H9 (cell line): ENCODE data around the gene EZH2. TPM values are rescaled to one million over a fixed set of nuclear protein-coding genes. Genes with fewer than 3 reads are reported as not detected.
A peak's percentile ranks its signal among the peaks of the same experiment; 100 is the strongest.

Experiments used
- DNase-seq: peaks from one replicate; pipeline ENCODE4 v3.0.0-alpha.2; 2017
- H2AFZ ChIP-seq: one replicate; pipeline ENCODE4 v1.6.1; 2013; ENCODE audit warnings: mild to moderate bottlenecking, low read length, control low read depth, moderate library complexity
- H2AK5ac ChIP-seq: 2 replicates; pipeline ENCODE4 v1.6.1; 2013; ENCODE audit warnings: low read length, control low read depth, mixed read lengths; ENCODE audit not compliant: insufficient read length
- H2BK120ac ChIP-seq: one replicate; pipeline ENCODE4 v1.6.1; 2013; ENCODE audit warnings: low read depth, mild to moderate bottlenecking, low read length, control low read depth, inconsistent platforms; ENCODE audit not compliant: poor library complexity, severe bottlenecking
- H2BK12ac ChIP-seq: 2 replicates; pipeline ENCODE4 v1.6.1; 2013; ENCODE audit warnings: low read length, control low read depth, mixed read lengths, low read depth; ENCODE audit not compliant: insufficient read length
- H2BK15ac ChIP-seq: 2 replicates; pipeline ENCODE4 v1.6.1; 2013; ENCODE audit warnings: low read depth, low read length, control low read depth
- H2BK20ac ChIP-seq: one replicate; pipeline ENCODE4 v1.6.1; 2013; ENCODE audit warnings: low read depth, mild to moderate bottlenecking, low read length, control low read depth, inconsistent platforms; ENCODE audit not compliant: poor library complexity, severe bottlenecking
- H2BK5ac ChIP-seq: 2 replicates; pipeline ENCODE4 v1.6.1; 2013; ENCODE audit warnings: low read length, control low read depth, mixed read lengths; ENCODE audit not compliant: insufficient read length
- H3K14ac ChIP-seq: 2 replicates; pipeline ENCODE4 v1.6.1; 2013; ENCODE audit warnings: low read length, control low read depth; ENCODE audit not compliant: insufficient read depth
- H3K18ac ChIP-seq: 2 replicates; pipeline ENCODE4 v1.6.1; 2013; ENCODE audit warnings: low read depth, mild to moderate bottlenecking, mixed read lengths, low read length, control low read depth; ENCODE audit not compliant: insufficient read length
- H3K23ac ChIP-seq: 2 replicates; pipeline ENCODE4 v1.6.1; 2013; ENCODE audit warnings: low read length, control low read depth, mixed read lengths, low read depth; ENCODE audit not compliant: insufficient read length
- H3K23me2 ChIP-seq: 2 replicates; pipeline ENCODE4 v1.6.1; 2013; ENCODE audit warnings: low read depth, mild to moderate bottlenecking, mixed read lengths, low read length, control low read depth; ENCODE audit not compliant: insufficient read length, poor library complexity, severe bottlenecking
- H3K27ac ChIP-seq: 2 replicates; pipeline ENCODE4 v1.5.1; 2013; ENCODE audit warnings: low read length, control low read depth, mixed read lengths, low read depth; ENCODE audit not compliant: insufficient read length
- H3K27me3 ChIP-seq: 2 replicates; pipeline ENCODE4 v1.6.1; 2013; ENCODE audit warnings: low read length, control low read depth, inconsistent platforms; ENCODE audit not compliant: insufficient read depth
- H3K4ac ChIP-seq: 2 replicates; pipeline ENCODE4 v1.6.1; 2013; ENCODE audit warnings: low read depth, mild to moderate bottlenecking, control low read depth, inconsistent platforms, low read length, moderate library complexity
- H3K4me1 ChIP-seq: 2 replicates; pipeline ENCODE4 v1.6.1; 2013; ENCODE audit warnings: low read length, control low read depth, inconsistent platforms; ENCODE audit not compliant: insufficient read depth
- H3K4me2 ChIP-seq: 2 replicates; pipeline ENCODE4 v1.6.1; 2013; ENCODE audit warnings: low read length, control low read depth, mixed read lengths; ENCODE audit not compliant: insufficient read length, insufficient read depth
- H3K56ac ChIP-seq: 2 replicates; pipeline ENCODE4 v1.6.1; 2013; ENCODE audit warnings: low read depth, mild to moderate bottlenecking, mixed read lengths, low read length, control low read depth; ENCODE audit not compliant: insufficient read length
- H3K79me1 ChIP-seq: 2 replicates; pipeline ENCODE4 v1.6.1; 2013; ENCODE audit warnings: low read depth, mild to moderate bottlenecking, moderate library complexity, low read length, control low read depth, inconsistent platforms; ENCODE audit not compliant: insufficient read depth, poor library complexity, severe bottlenecking
- H3K79me2 ChIP-seq: 2 replicates; pipeline ENCODE4 v1.6.1; 2013; ENCODE audit warnings: low read length, control low read depth, inconsistent platforms; ENCODE audit not compliant: insufficient read depth
- H3K9ac ChIP-seq: 2 replicates; pipeline ENCODE4 v1.6.1; 2013; ENCODE audit warnings: low read length, control low read depth, mixed read lengths; ENCODE audit not compliant: insufficient read length; ENCODE audit errors: extremely low read depth
- H3K9me3 ChIP-seq: one replicate; pipeline ENCODE4 v1.6.1; 2013; ENCODE audit warnings: low read depth, low read length, inconsistent platforms; ENCODE audit not compliant: control insufficient read depth
- H3T11ph ChIP-seq: one replicate; pipeline ENCODE4 v1.6.1; 2013; ENCODE audit warnings: mild to moderate bottlenecking, low read length, control low read depth, inconsistent platforms
- H4K20me1 ChIP-seq: one replicate; pipeline ENCODE4 v1.6.1; 2013; ENCODE audit not compliant: control insufficient read depth, insufficient read length, insufficient read depth
- H4K5ac ChIP-seq: 2 replicates; pipeline ENCODE4 v1.6.1; 2013; ENCODE audit warnings: low read depth, mild to moderate bottlenecking, mixed read lengths, low read length, control low read depth; ENCODE audit not compliant: insufficient read length
- H4K8ac ChIP-seq: replicated peaks from 2 replicates; pipeline ENCODE4 v1.6.1; 2013; ENCODE audit warnings: low read length, control low read depth, mixed read lengths, low read depth; ENCODE audit not compliant: insufficient read length
- H4K91ac ChIP-seq: 2 replicates; pipeline ENCODE4 v1.6.1; 2013; ENCODE audit warnings: low read depth, mild to moderate bottlenecking, moderate library complexity, mixed read lengths, low read length, control low read depth; ENCODE audit not compliant: insufficient read length
- H3K27ac Mint-ChIP-seq, 3 experiments: 2 replicates in 2 of 3; 3 replicates in 1 of 3; pipeline ENCODE4 v1.8.0; 2020 to 2021; ENCODE audit warnings: mixed read lengths in 3 of 3, mild to moderate bottlenecking in 1 of 3, moderate library complexity in 1 of 3
- H3K27me3 Mint-ChIP-seq: 2 replicates; pipeline ENCODE4 v1.8.0; 2021; ENCODE audit warnings: low read depth, mild to moderate bottlenecking, moderate library complexity, mixed read lengths
- H3K36me3 Mint-ChIP-seq, 3 experiments: 2 replicates in 2 of 3; 3 replicates in 1 of 3; pipeline ENCODE4 v1.8.0; 2020 to 2021; ENCODE audit warnings: low read depth in 3 of 3, mixed read lengths in 3 of 3; ENCODE audit not compliant: insufficient read depth in 1 of 3
- H3K4me1 Mint-ChIP-seq, 2 experiments: 2 replicates each; pipeline ENCODE4 v1.8.0; 2020; ENCODE audit warnings: mixed read lengths in 2 of 2
- H3K4me3 Mint-ChIP-seq, 2 experiments: 2 replicates in 1 of 2; 3 replicates in 1 of 2; pipeline ENCODE4 v1.8.0; 2020 to 2021; ENCODE audit warnings: mild to moderate bottlenecking in 2 of 2, mixed read lengths in 2 of 2, moderate library complexity in 1 of 2
- H3K9me3 Mint-ChIP-seq, 2 experiments: 2 replicates in 1 of 2; 3 replicates in 1 of 2; pipeline ENCODE4 v1.8.0; 2020; ENCODE audit warnings: mild to moderate bottlenecking in 2 of 2, mixed read lengths in 2 of 2, moderate library complexity in 1 of 2
- CTCF ChIP-seq: fragments of 200-600 bp; sonication (generic); conservative IDR thresholded peaks from 3 replicates; pipeline ENCODE4 v1.8.0; 2021; ENCODE audit warnings: antibody characterized with exemption, mild to moderate bottlenecking
- WGBS: extraction: QIAGEN DNeasy Blood & Tissue Kit; methylation state at CpG from one replicate; pipeline ENCODE4 v1.1.7; 2013; ENCODE audit warnings: missing lambda C conversion rate, low lambda C conversion rate, mixed read lengths; ENCODE audit not compliant: insufficient read length; ENCODE audit errors: extremely low coverage; 5-methylcytosine and 5-hydroxymethylcytosine counted together
- total RNA-seq: library from RNA; stranded (reverse); gene quantifications from 2 replicates; pipeline ENCODE4 v1.2.1, GENCODE V29; 2021

Gene EZH2
- total RNA-seq, 1 experiment from 2014 or later = 41.3 TPM

GRCh38 chr7:148825338-148825737, 58.8 kb downstream of the EZH2 start:
- H2BK15ac ChIP-seq = no peak overlapping the region
- no peak for TF ChIP-seq CTCF
- no peak overlapping the region for H4K91ac ChIP-seq
- no peak overlapping the region for H2AFZ ChIP-seq
- no CpG with 5 or more reads among the region's 5 CpGs for WGBS
- H3K27ac ChIP-seq = no peak overlapping the region
- no peak overlapping the region for H4K5ac ChIP-seq
- no peaks in the 10 kb centered on the region for H3K79me1 ChIP-seq
- no peaks in the 10 kb centered on the region for H3K27me3 ChIP-seq
- H4K20me1 ChIP-seq = no peaks in the 10 kb centered on the region
- no peak overlapping the region for H3T11ph ChIP-seq
- no peaks in the 10 kb centered on the region for H3K79me2 ChIP-seq
- H3K23ac ChIP-seq = no peak overlapping the region
- Mint-ChIP-seq H3K9me3 (no peaks in the 10 kb centered on the region), H3K36me3 (peaks cover 5 to 52% (median 32%) of the 10 kb centered on the region in 3 experiments; a peak in 5 of 7 replicates), H3K4me1 (peaks cover 0 to 3% of the 10 kb centered on the region in 2 experiments; a peak in 1 of 4 replicates), H3K27me3 (no peaks in the 10 kb centered on the region), H3K27ac (peak overlapping the region in 1 of 3 experiments; percentile 3; a peak in 1 of 7 replicates), H3K4me3 (no peak overlapping the region)
- H4K8ac ChIP-seq = no peak overlapping the region
- no peaks in the 10 kb centered on the region for H3K4me1 ChIP-seq
- H2BK12ac ChIP-seq = no peak overlapping the region
- H2BK120ac ChIP-seq = no peak overlapping the region
- no peak overlapping the region for H2AK5ac ChIP-seq
- H2BK20ac ChIP-seq = no peak overlapping the region
- H2BK5ac ChIP-seq = no peak overlapping the region
- no peaks in the 10 kb centered on the region for H3K23me2 ChIP-seq
- H3K56ac ChIP-seq = no peak overlapping the region
- H3K4me2 ChIP-seq = no peak overlapping the region
- no peak overlapping the region for H3K14ac ChIP-seq
- no peak overlapping the region for H3K4ac ChIP-seq
- H3K9me3 ChIP-seq = no peaks in the 10 kb centered on the region
- no peak overlapping the region for H3K9ac ChIP-seq
- no peak for DNase-seq
- H3K18ac ChIP-seq = no peak overlapping the region
